ENCODE results near the gene PTPRZ1.

DNA sequence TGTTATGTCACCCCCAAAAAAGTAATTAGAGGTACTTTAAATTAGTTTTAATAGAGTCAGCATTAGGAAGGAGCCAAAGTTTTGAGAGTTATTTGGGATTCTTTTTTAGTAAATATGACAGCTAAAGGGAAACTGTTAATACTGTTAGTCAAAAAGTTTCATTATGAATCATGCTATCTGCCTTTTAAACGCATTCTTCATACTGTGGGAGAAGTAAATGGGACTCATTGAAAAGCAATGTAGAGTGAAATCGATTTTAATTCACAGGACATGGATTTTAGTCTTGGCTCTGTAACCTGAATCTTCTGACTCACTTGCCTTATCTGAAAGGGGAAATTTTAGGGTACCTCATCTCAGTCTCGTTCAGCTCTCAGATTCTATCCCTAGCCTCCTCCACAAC is 165.9 kb downstream of the PTPRZ1 start:
- TF ChIP-seq SUZ12 (IDR thresholded peaks at IDR 0.05; ENCODE audit: extremely low read depth, insufficient read depth, insufficient read length) (no peak), ZNF274 (IDR thresholded peaks at IDR 0.05; ENCODE audit: low read depth, low read length) (no peak), YY1 (IDR thresholded peaks at IDR 0.05; ENCODE audit: insufficient read depth, insufficient read length) (no peak)
